Right lobe of liver (tissue), 6 donors: Measurements from ENCODE around the gene CXCL1. TPM values are rescaled to one million over a fixed set of nuclear protein-coding genes. Genes with fewer than 3 reads are reported as not detected.

Source experiments
- ATAC-seq, 4 donors: fragments of 200-7000 bp; cut with Tn5 transposase; one replicate each; pipeline ENCODE4 v1.9.1; 2020; ENCODE audit warnings: mild to moderate bottlenecking in 4 of 4, moderate library complexity in 4 of 4
- DNase-seq, 3 donors: peaks; one replicate each; pipeline ENCODE4 v3.0.0-alpha.2; 2020
- H3K27ac ChIP-seq, 3 donors: fragments of 200-600 bp; one replicate each; pipeline ENCODE4 v1.8.0; 2022
- H3K27me3 ChIP-seq, 2 donors: fragments of 200-600 bp; one replicate each; pipeline ENCODE4 v1.8.0; 2022
- H3K36me3 ChIP-seq, 4 donors: fragments of 200-600 bp; sonication (generic) in 1 of 4; one replicate each; pipeline versions ENCODE4 v1.5.1 to v1.8.0; 2017 to 2022; ENCODE audit warnings: control low read depth in 1 of 4
- H3K4me1 ChIP-seq, 4 donors: fragments of 200-600 bp; sonication (generic) in 1 of 4; one replicate each; pipeline versions ENCODE4 v1.5.1 to v1.8.0; 2017 to 2022; ENCODE audit warnings: control low read depth in 1 of 4
- H3K4me3 ChIP-seq, 3 donors: fragments of 200-600 bp; one replicate each; pipeline ENCODE4 v1.8.0; 2022
- H3K9me3 ChIP-seq, 4 donors: fragments of 200-600 bp; sonication (generic) in 1 of 4; one replicate each; pipeline versions ENCODE4 v1.5.1 to v1.8.0; 2017 to 2022; ENCODE audit warnings: control low read depth in 1 of 4
- POLR2A ChIP-seq: fragments of 450-650 bp; IDR thresholded peaks from one replicate; pipeline ENCODE4 v1.6.1; 2017; ENCODE audit warnings: antibody characterized with exemption, mild to moderate bottlenecking
- WGBS: methylation state at CpG from one replicate; pipeline ENCODE4 v1.1.6; 2018; ENCODE audit warnings: low coverage, low lambda C conversion rate; ENCODE audit not compliant: insufficient coverage; ENCODE audit errors: missing lambda C conversion rate; 5-methylcytosine and 5-hydroxymethylcytosine counted together
- intact Hi-C, 2 donors: fragments of 100-400 bp; cut with DNase I; formaldehyde crosslinking; loops; one replicate each; pipeline versions ENCODE4 v1.11.2 to v1.14.1; 2022
- total RNA-seq, 6 experiments: library from RNA; depleted of rRNA in 2 of 6; stranded (reverse); fragments of >200 nt in 2 of 6; fragmentation: NEBNext Ultra II Directional in 3 of 6; extraction: Animal tissue kit (Norgen Biotek cat#: 25700) in 3 of 6; gene quantifications; one replicate each; pipeline versions ENCODE4 v1.1.0 to v1.2.4, GENCODE V29; 2016 to 2023
- TF ChIP-seq, protein P1 (sequence below), 4 donors: fragments of 200-600 bp in 3 of 4; fragments of 450-650 bp in 1 of 4; IDR thresholded peaks; one replicate each; pipeline versions ENCODE4 v1.5.1 to v1.8.0; 2016 to 2022; ENCODE audit warnings: antibody characterized with exemption in 4 of 4, mild to moderate bottlenecking in 2 of 4
- donor health status: DM: no; HTN: yes; CAD: no.
- donor health status: DM: no; HTN: no; CAD: no.
- donor health status: DM: no; HTN: no; CAD: no.
- donor health status: DM: no; HTN: yes; CAD: no.
- donor health status: DM: no; HTN: yes; CAD: no.

The CXCL1 gene
- total RNA-seq, 6 experiments from 2014 or later = 0.42 to 33.1 (median 4.3) TPM

DNA sequence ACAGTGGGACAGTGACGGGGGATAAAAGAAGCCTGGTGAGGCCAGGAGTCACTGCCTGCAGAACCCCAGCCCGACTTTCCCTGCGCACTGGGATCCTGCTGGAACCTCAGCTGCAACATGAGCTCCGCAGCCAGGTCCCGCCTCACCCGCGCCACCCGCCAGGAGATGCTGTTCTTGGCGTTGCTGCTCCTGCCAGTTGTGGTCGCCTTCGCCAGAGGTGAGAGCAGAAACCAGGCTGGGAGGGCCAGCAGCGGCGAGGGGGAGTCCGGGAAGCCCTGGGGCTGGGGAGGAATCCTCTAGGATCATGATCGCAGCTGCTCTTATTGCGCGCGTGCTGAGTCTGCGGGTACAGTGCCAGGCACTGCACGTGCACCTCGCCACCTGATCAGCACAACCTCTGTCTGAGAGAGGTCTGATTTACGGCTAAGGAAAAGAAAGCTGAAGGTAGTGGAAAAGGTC lies 15.9 kb upstream of the CXCL1 start, which contains the start of gene PF4V1:
Gene PF4V1, plus strand, starts transcription at position 51 of the 459 bp plus-strand sequence. Its CDS starts 67 bp downstream, at position 118.
- no peak for TF ChIP-seq POLR2A
- TF ChIP-seq, protein P1, sequence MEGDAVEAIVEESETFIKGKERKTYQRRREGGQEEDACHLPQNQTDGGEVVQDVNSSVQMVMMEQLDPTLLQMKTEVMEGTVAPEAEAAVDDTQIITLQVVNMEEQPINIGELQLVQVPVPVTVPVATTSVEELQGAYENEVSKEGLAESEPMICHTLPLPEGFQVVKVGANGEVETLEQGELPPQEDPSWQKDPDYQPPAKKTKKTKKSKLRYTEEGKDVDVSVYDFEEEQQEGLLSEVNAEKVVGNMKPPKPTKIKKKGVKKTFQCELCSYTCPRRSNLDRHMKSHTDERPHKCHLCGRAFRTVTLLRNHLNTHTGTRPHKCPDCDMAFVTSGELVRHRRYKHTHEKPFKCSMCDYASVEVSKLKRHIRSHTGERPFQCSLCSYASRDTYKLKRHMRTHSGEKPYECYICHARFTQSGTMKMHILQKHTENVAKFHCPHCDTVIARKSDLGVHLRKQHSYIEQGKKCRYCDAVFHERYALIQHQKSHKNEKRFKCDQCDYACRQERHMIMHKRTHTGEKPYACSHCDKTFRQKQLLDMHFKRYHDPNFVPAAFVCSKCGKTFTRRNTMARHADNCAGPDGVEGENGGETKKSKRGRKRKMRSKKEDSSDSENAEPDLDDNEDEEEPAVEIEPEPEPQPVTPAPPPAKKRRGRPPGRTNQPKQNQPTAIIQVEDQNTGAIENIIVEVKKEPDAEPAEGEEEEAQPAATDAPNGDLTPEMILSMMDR (IDR thresholded peaks at IDR 0.05) = peak in 2 of 4 donors; percentile 15 to 33
- DNase-seq (peak in 2 of 3 donors; percentile 56 to 61), ATAC-seq (peak; percentile 38 to 65 (median 60))
- no peaks in the 10 kb centered on the region for H3K36me3 ChIP-seq
- WGBS = 33% methylated on average over 5 of the region's 22 CpGs
- no peak within 1 kb of the TSS for H3K27ac ChIP-seq
- no peaks in the 10 kb centered on the region for H3K27me3 ChIP-seq
- H3K4me3 ChIP-seq = peak within 1 kb of the TSS in 2 of 3 donors; percentile 18 to 19
- no peaks in the 10 kb centered on the region for H3K9me3 ChIP-seq
- intact Hi-C loops = no loop called here
- H3K4me1 ChIP-seq = peaks cover 0 to 21% (median 3%) of the 10 kb centered on the region in 4 donors

DNA sequence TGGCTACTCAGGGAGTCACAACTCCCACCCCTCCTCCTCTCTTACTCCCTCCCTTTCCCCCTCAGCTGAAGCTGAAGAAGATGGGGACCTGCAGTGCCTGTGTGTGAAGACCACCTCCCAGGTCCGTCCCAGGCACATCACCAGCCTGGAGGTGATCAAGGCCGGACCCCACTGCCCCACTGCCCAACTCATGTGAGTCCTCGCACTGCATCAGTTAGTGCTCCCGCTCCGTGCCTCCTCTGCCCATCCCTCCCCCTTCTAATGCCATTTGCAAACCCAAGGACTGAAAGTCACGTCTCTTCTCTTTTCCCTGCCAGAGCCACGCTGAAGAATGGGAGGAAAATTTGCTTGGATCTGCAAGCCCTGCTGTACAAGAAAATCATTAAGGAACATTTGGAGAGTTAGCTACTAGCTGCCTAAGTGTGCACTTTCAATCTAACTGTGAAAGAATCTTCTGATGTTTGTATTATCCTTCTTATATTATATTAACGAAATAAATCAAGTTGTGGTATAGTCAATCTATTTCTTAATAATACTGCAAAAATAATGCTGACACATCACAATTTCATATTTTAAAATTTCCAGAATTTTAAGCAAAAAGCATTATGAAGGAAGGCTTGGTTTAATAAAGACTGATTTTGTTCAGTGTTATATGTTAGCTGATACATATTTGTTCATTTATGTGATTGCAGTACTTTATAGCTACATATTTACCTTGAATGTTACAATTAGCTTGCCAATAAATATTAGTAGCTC lies 15.3 kb upstream of the CXCL1 start:
- WGBS = 19% methylated on average over 3 of the region's 8 CpGs
- H3K27ac ChIP-seq = no peak overlapping the region
- TF ChIP-seq, protein P1 (IDR thresholded peaks at IDR 0.05) = no peak
- no peak for TF ChIP-seq POLR2A

DNA sequence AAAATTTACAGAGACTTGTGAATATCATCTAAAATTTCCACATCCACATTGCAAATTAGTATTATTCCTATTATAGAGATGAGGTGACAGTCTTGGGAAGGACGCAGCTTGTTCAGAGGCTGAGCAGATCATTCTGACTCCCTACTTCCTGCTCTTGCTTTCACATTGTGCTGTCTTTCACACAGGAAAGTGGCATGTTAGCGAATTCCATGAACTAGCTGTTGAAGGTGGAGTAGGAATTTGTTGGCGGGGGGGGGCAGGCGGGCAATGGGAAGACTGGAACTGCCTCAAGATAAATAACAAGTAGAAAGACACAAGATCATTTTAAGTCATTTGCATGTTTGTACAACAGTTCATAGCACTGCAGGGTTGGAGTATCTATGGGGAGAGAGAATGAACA lies 13.8 kb upstream of the CXCL1 start:
- H3K27ac ChIP-seq = no peak overlapping the region
- H3K36me3 ChIP-seq = no peaks in the 10 kb centered on the region
- H3K9me3 ChIP-seq = no peaks in the 10 kb centered on the region
- peak in 1 of 4 donors; percentile 4 for ATAC-seq
- DNase-seq = no peak
- no peak overlapping the region for H3K4me3 ChIP-seq
- WGBS = 54% methylated on average over 3 of the region's 4 CpGs
- no peaks in the 10 kb centered on the region for H3K27me3 ChIP-seq
- peaks cover 0 to 15% (median 0%) of the 10 kb centered on the region in 4 donors for H3K4me1 ChIP-seq
- intact Hi-C loops = no loop called here
- no peak for TF ChIP-seq POLR2A
- TF ChIP-seq, protein P1 (IDR thresholded peaks at IDR 0.05) = no peak

More for the DNA sequence above, 15.3 kb upstream of the CXCL1 start:
- Histone ChIP-seq H3K9me3 (no peaks in the 10 kb centered on the region), H3K4me1 (peaks cover 0 to 16% (median 2%) of the 10 kb centered on the region in 4 donors), H3K27me3 (no peaks in the 10 kb centered on the region), H3K4me3 (peak overlapping the region in 2 of 3 donors; percentile 18 to 19), H3K36me3 (no peaks in the 10 kb centered on the region)
- DNase-seq (no peak), ATAC-seq (peak in 1 of 4 donors; percentile 20)
- intact Hi-C loops = no loop called here

DNA sequence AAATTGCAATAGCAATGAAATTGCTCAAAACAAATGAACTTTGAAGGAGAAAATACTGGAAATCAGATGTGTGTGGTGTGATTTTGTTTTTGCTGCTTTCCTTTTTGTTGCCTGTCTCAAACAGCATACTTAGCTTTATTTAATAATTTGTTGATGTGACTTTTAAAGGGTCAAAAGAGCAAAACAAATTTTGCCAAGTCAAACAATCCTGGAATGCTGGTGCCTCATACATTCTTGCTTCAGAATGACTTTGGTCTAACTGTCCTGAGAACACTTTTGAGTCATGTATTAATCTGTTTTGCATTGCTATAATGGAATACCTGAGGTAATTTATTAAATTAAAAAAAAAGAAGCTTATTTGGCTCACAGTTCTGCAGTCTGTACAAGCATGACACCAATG lies 12.7 kb upstream of the CXCL1 start:
- Histone ChIP-seq H3K9me3 (no peaks in the 10 kb centered on the region), H3K27ac (peak overlapping the region; percentile 39 to 60 (median 45)), H3K4me3 (no peak overlapping the region), H3K4me1 (peaks cover 0 to 15% (median 0%) of the 10 kb centered on the region in 4 donors), H3K27me3 (no peaks in the 10 kb centered on the region), H3K36me3 (no peaks in the 10 kb centered on the region)
- no peak for TF ChIP-seq POLR2A
- TF ChIP-seq, protein P1 (IDR thresholded peaks at IDR 0.05) = no peak
- no peak for DNase-seq
- intact Hi-C loops = no loop called here
- ATAC-seq = peak; percentile 77 to 86 (median 80)
